Fibroblast of skin of left quadriceps (primary cell): Measurements from ENCODE around the gene PRELID1.
"Not testable (repeated sequence)": the region's sequence is repeated elsewhere in the genome, so short reads cannot be mapped to it uniquely, and the experiment has no call there.

Experiments used
- DNase-seq, 2 experiments: peaks; one replicate each; pipeline ENCODE4 v3.0.0-alpha.2; 2013; ENCODE audit warnings: low read depth in 2 of 2

Gene PRELID1

GRCh38 chr5:177335701-177336065, 32.1 kb downstream of the PRELID1 start:
- DNase-seq = no peak

DNA sequence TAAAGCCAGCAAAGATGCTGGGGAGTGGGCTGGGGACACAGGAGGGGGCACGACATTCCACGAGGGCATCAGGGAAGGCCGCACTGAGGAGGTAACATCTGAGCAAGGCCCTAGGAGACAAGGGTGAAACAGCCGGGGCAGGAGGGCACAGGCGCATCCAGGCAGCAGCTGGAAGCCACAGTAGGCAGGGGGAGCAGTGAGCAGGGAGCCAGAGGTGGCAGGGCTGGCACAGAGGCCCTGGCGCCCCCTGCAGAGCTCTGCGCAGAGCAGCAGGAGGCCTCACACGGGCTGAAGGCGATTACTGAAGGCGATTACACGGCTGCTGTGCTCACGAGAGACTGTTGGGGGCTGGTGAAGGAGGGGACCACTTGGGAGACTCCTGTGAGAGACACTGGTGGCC, 32.5 kb downstream of the PRELID1 start:
- no peak for DNase-seq

- no peak for DNase-seq
Observed at GRCh38 chr5:177336603-177337494, 33.2 kb downstream of the PRELID1 start.

DNA sequence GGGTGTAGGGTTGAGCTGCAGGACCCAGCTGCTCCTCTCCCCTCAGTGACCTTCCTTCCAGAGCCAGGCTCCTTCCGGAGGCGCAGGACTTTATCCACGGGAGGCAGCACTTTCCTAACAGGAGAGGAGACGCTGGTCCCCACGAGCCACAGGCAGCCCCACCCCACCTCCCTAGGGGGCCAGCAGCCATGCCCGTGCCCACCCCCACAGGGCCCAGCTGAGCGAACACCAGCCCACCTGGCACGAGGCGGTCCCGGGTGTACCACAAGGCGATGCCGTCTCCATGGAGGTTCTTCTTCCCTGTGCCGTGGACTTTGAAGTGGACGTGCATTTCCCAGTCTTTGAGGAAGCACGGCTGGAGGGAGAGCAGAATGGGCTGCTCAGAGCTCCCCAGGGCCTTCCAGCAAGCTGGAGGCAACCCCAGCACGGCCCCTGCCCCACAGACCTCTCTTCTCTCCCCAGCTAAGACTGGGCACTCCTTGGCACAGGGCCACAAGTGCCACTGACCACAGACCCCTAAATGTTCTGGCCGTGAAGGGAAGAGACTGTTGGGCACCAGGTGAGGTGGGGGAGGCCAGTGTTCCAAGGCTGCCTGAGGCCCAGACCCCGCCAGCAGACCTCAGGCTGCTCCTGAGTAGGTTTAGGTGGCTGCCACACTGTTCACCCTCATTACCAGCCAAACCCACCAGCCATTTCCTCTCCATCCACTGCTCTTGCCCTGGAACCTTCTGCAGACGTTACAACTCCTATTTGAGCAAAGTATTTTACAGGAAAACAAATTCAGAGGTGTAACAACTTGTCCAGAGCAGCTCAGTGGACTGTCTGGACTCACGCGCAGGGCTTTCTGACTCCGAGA, 34.9 kb downstream of the PRELID1 start:
- no peak for DNase-seq

DNA sequence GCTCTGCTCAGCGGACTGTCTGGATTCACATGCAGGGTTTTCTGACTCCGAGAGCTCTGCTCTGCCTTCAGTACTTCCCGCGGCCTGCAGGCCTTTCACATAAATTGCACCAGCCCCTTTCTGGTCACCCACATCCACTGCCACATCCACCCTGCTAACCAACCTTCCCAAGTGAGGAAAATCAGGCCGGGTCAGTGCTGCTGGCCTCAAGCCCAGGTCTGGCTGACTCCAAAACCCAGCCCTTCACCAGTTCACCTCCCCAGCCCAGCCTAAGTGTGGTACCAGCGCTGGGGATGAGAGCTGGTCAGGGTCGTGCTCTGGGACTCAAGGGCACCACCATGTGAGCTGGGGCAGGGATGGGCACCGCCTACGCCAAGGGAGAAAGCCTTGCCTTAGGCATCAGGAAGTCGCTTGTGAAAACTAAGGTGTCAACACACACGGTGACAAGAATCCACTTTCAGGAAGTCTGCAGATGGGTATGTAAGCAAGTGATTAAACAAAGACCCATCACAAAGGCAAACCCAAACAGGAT, 35.6 kb downstream of the PRELID1 start:
- no peak for DNase-seq

DNA sequence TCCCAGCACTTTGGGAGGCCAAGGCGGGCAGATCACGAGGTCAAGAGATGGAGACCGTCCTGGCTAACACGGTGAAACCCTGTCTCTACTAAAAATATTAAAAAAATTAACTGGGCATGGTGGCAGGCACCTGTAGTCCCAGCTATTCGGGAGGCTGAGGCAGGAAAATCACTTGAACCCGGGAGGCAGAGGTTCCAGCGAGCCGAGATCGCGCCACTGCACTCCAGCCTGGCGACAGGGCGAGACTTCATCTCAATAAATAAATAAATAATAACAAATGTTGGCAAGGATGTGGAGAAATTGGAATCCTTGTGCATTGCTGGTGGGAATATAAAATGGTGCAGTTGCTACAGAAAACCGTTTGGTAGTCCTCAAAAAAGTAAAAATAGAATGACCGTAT, 39.4 kb downstream of the PRELID1 start:
- DNase-seq = not testable (repeated sequence)

GRCh38 chr5:177343777-177344176, 40.2 kb downstream of the PRELID1 start:
- DNase-seq = no peak

GRCh38 chr5:177344891-177345290, 41.3 kb downstream of the PRELID1 start:
- DNase-seq = no peak

DNA sequence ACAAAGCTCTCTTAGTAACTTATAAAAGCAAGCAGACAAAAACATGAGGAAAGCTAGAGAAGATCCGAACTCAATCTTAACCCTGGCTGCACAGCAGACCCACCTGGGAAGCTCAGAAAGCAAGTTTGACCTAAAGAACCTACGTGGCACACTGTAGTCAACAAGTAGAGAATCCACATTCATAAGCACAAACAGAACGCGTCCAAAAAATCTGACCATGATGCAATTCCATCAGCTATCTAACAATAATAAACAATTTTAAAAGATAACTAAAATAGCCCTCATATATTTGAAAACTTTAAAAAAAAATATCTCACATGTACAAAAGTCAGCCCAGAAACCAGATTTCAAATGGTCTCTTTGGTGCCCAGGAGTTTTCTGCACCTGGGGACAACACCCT, 43.2 kb downstream of the PRELID1 start:
- no peak for DNase-seq

- no peak for DNase-seq
Observed at GRCh38 chr5:177347699-177348098, 44.1 kb downstream of the PRELID1 start.

GRCh38 chr5:177349362-177349647, 45.7 kb downstream of the PRELID1 start:
- DNase-seq = no peak

GRCh38 chr5:177349762-177350161, 46.2 kb downstream of the PRELID1 start:
- DNase-seq = no peak

DNA sequence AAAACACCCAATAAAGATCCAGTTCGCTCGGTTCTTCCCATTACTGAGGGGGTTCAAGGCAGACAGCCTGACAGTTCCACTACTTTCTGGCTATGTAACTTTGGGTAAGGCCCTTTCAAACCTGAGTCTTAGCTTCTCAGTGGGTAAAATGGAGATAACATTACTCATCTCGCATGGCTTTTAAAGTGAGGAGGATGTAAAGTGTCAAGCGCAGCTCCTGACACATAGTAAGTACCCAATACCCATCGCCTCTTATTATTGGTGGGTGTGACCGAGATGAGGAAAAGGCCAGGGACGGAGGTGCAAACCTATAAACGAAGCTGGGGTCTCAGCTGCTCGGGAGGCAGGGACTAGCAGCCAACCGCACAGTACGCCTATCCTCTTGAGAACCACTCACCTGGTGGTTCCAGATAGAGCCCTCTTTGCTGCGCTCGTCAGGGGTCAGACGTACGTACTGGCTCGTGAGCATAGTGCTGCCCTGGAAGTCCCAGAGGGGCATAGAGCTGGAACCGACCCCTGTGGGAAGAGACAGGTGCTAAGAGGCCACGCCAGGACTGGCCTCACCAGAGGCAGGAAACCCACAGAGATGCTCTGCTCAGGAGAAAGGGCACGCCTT, 47.3 kb downstream of the PRELID1 start:
- DNase-seq = no peak

DNA sequence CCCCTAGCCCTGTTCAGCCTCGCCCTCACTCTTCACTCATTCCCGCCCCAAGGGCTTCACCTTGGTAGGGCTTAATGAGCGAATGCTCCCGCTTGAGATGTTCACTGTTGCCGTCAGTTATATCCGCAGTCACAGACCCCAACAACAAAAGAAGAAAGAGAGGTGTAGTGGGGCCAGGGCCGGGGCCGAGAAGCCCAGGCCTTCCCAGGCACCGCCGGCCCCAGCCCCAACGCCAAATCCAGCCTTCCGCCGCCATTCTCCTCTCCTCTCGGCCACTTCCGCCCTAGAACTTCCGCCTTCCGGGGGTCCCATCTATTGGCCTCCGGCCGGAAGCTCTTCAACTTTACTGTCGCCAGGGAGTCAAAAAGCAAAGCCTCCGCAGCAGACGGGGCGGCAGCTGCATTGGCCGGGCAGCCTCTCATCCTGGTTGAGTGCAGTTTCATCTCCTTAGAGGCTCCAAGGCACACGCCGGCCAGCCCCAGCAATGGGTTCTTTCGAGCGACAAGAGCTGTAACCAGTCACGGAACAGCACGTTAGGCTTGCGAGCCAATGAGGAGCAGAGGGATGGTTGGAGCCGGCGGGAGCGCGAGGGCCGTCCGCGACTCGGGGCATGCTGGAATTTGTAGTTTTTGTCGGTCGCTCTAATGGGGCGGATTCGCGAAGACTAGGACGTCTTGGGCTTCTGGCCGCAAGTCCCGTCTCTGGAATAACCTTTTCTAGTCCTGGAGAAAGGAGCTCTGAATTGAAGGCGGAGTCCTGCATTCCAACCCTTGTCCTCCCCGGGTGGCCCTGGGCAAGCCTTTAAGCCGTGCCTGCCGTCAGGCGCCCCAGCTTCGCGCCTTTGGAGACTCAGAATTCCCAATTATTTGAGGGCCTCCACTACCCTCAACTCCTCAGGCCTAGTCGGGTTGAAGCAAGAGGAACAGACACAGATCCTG, 48.1 kb downstream of the PRELID1 start, which contains the start of gene LMAN2:
TSS of gene LMAN2 (minus strand) at position 277 of the 938 bp plus-strand sequence. CDS start at position 256, 21 bp downstream.
- peak; percentile 95 for DNase-seq

DNA sequence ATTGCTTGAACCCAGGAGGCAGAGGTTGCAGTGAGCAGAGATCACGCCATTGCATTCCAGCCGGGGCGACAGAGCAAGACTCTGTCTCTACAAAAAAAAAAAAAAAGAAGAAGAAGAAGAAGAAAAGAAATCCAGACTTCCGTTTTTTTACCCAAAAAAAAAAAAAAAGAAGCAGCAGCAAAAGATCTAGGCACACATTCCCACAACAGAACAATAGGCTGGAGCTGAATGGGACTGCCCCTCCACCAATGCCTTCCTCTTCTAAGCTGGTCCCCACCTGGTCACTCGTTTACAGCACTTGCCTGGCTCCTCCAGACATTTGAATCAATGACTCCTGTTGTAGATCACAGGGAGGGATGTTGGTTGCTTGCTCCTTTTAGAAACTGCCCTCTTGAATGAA, 49.5 kb downstream of the PRELID1 start:
- DNase-seq = no peak

DNA sequence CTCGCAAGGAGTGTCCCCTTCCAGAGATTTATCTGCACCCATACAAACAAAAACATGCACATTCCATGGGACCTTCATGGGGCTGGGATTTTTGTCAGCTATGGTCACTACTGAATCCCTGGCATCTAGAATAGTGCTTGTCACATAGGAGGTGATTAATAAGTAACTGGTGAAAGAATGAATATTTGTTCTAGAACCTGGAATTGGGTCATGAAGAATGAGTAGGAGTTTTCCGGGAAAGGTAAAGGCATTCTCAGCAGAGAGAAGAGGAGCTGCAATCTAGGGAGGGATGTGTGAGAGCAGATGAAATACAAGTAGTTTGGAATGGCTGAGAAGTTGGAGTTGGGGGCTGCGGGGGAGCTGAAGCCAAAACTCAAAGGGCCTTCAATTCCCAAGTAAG, 50.7 kb downstream of the PRELID1 start:
- no peak for DNase-seq

- no peak for DNase-seq
Observed at GRCh38 chr5:177354711-177355110, 51.1 kb downstream of the PRELID1 start.

DNA sequence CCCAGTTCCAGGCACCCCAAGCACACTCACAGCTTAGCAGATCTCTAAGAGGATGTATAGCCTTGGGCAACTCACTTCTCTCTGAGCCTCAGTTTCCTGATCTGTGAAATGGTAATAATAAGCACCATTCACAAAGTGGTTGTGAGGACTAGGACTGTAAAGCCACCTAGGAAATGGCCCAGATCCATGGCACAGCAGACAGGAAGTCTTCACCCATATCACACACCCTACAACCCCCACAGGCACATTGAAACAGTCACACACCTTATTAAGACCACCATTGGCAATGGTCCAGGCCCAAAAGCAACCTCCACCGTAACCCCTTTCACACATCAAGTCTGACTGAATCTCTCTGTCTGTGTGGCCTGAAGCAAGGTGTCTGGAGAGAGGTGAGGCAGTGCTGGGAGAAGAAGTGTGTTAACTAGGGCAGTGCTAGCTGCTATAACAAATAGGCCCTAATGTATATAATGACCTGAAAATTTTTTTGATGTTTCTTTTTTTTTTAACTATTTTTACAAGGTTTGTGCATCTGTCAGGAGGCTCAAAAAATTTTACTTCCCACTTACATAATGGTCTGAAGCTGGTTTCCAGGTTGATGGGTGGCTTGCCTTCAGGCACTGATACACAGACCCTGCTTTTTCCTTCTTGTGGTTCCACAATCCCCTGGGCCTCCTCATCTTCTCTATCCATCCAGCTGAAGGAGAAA, 51.7 kb downstream of the PRELID1 start:
- no peak for DNase-seq

GRCh38 chr5:177355868-177356168, 52.2 kb downstream of the PRELID1 start:
- no peak for DNase-seq
